Astrocyte (in vitro differentiated cells and primary cell): Measurements from ENCODE around the gene SCAMP3. TPM values are rescaled to one million over a fixed set of nuclear protein-coding genes. Genes with fewer than 3 reads are reported as not detected.
"Not testable (repeated sequence)": the region's sequence is repeated elsewhere in the genome, so short reads cannot be mapped to it uniquely, and the experiment has no call there.

Experiments
- DNase-seq: peaks from one replicate; pipeline ENCODE4 v3.0.0-alpha.2; 2010; ENCODE audit warnings: low read depth
- FAIRE-seq: peaks from 2 replicates; lab custom pipeline; 2011; peaks lifted over from hg19 to GRCh38; lab: Jason Lieb, UNC
- H2AFZ ChIP-seq: 2 replicates; pipeline ENCODE4 v1.6.0; 2012; ENCODE audit warnings: low read depth, low read length, inconsistent platforms
- H3K27ac ChIP-seq: 2 replicates; pipeline ENCODE4 v1.5.1; 2011; ENCODE audit warnings: low read depth, low read length, inconsistent platforms
- H3K27me3 ChIP-seq: 2 replicates; pipeline ENCODE4 v1.6.0; 2011; ENCODE audit warnings: low read length, inconsistent platforms; ENCODE audit not compliant: insufficient read depth
- H3K36me3 ChIP-seq: 2 replicates; pipeline ENCODE4 v1.5.1; 2011; ENCODE audit warnings: low read length, inconsistent platforms; ENCODE audit not compliant: insufficient read depth
- H3K4me1 ChIP-seq: 2 replicates; pipeline ENCODE4 v1.5.1; 2011; ENCODE audit warnings: low read length, inconsistent platforms; ENCODE audit not compliant: insufficient read depth
- H3K4me2 ChIP-seq: 2 replicates; pipeline ENCODE4 v1.6.0; 2012; ENCODE audit warnings: low read length, inconsistent platforms
- H3K4me3 ChIP-seq: 2 replicates; pipeline ENCODE4 v1.5.1; 2011; ENCODE audit warnings: low read depth, mild to moderate bottlenecking, low read length, inconsistent platforms; ENCODE audit not compliant: insufficient read depth
- H3K79me2 ChIP-seq: 2 replicates; pipeline ENCODE4 v1.6.0; 2012; ENCODE audit warnings: mild to moderate bottlenecking, low read length, inconsistent platforms; ENCODE audit not compliant: insufficient read depth
- H3K9ac ChIP-seq: 2 replicates; pipeline ENCODE4 v1.6.0; 2012; ENCODE audit warnings: mild to moderate bottlenecking, low read length, inconsistent platforms
- H3K9me3 ChIP-seq: 2 replicates; pipeline ENCODE4 v1.5.1; 2012; ENCODE audit warnings: low read depth, mild to moderate bottlenecking, low read length, inconsistent platforms; ENCODE audit not compliant: insufficient read depth
- H4K20me1 ChIP-seq: 2 replicates; pipeline ENCODE4 v1.6.0; 2012; ENCODE audit warnings: low read length, inconsistent platforms; ENCODE audit not compliant: insufficient read depth
- H3K27ac Mint-ChIP-seq: one replicate; pipeline ENCODE4 v1.8.0; 2021; ENCODE audit warnings: mild to moderate bottlenecking, mixed read lengths; ENCODE audit not compliant: unreplicated experiment
- H3K27me3 Mint-ChIP-seq: one replicate; pipeline ENCODE4 v1.8.0; 2021; ENCODE audit warnings: low read depth, mixed read lengths; ENCODE audit not compliant: unreplicated experiment
- H3K36me3 Mint-ChIP-seq: one replicate; pipeline ENCODE4 v1.8.0; 2021; ENCODE audit warnings: low read depth, mixed read lengths; ENCODE audit not compliant: unreplicated experiment
- H3K4me1 Mint-ChIP-seq: one replicate; pipeline ENCODE4 v1.8.0; 2021; ENCODE audit warnings: low read depth, mixed read lengths; ENCODE audit not compliant: unreplicated experiment
- H3K4me3 Mint-ChIP-seq: one replicate; pipeline ENCODE4 v1.8.0; 2021; ENCODE audit warnings: mild to moderate bottlenecking, moderate library complexity, mixed read lengths; ENCODE audit not compliant: unreplicated experiment
- H3K9me3 Mint-ChIP-seq: one replicate; pipeline ENCODE4 v1.8.0; 2021; ENCODE audit warnings: mild to moderate bottlenecking, mixed read lengths; ENCODE audit not compliant: unreplicated experiment
- EZH2 ChIP-seq: IDR thresholded peaks from 2 replicates; pipeline ENCODE4 v1.6.1; 2012; ENCODE audit warnings: mild to moderate bottlenecking, low read length, inconsistent platforms; ENCODE audit not compliant: insufficient read depth
- total RNA-seq: library from RNA; stranded (reverse); gene quantifications from 2 replicates; pipeline ENCODE4 v1.2.1, GENCODE V29; 2021
- TF ChIP-seq, protein P1 (sequence below): IDR thresholded peaks from 2 replicates; pipeline ENCODE4 v1.5.1; 2011; ENCODE audit warnings: low read depth, mild to moderate bottlenecking, inconsistent platforms, low read length, moderate library complexity; ENCODE audit not compliant: insufficient read depth

SCAMP3 gene
- total RNA-seq, 1 donor from 2014 or later: 68.9 TPM

DNA sequence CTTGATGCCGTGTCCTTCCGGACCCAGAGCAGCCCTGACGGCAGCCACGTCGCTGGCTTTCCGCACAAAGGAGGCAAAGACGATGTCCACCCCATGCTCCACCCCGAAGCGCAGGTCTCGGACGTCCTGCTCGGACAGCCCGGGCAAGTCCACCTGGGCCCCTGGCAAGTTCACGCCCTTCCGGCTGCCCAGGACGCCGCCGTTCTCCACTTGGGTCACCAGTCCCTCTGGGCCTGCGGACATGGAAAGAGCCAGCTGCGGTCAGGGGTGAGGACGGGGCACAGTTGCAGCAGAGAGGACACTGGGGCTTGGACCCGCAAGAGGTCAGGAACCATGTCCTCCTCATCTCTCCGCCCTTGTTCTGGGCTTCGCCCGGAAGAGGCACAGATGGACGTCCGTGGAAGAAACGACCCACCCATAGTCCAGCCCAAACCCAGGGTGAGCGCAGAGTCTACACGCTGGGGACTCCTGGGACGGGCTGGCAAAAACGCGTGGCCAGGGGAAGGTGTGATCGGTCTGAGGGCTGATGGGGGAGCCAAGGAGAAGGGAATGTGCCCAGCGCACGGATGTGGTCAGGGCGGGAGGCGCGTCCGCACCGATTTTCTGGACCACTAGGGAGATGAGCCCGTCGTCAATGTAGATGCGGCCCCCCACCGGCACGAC is 32.5 kb upstream of the SCAMP3 start:
- FAIRE-seq: no peak
- no peaks in the 10 kb centered on the region for H3K36me3 ChIP-seq
- TF ChIP-seq, protein P1, sequence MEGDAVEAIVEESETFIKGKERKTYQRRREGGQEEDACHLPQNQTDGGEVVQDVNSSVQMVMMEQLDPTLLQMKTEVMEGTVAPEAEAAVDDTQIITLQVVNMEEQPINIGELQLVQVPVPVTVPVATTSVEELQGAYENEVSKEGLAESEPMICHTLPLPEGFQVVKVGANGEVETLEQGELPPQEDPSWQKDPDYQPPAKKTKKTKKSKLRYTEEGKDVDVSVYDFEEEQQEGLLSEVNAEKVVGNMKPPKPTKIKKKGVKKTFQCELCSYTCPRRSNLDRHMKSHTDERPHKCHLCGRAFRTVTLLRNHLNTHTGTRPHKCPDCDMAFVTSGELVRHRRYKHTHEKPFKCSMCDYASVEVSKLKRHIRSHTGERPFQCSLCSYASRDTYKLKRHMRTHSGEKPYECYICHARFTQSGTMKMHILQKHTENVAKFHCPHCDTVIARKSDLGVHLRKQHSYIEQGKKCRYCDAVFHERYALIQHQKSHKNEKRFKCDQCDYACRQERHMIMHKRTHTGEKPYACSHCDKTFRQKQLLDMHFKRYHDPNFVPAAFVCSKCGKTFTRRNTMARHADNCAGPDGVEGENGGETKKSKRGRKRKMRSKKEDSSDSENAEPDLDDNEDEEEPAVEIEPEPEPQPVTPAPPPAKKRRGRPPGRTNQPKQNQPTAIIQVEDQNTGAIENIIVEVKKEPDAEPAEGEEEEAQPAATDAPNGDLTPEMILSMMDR: no peak
- no peak for TF ChIP-seq EZH2
- Mint-ChIP-seq H3K9me3 (peaks cover 3% of the 10 kb centered on the region), H3K36me3 (peaks cover 7% of the 10 kb centered on the region), H3K4me1 (no peaks in the 10 kb centered on the region), H3K27me3 (peaks cover 63% of the 10 kb centered on the region), H3K27ac (no peak overlapping the region), H3K4me3 (peak overlapping the region; percentile 3)
- no peaks in the 10 kb centered on the region for H4K20me1 ChIP-seq
- peak overlapping the region; percentile 52 for H2AFZ ChIP-seq
- DNase-seq: no peak
- H3K4me2 ChIP-seq: peak overlapping the region; percentile 66
- no peaks in the 10 kb centered on the region for H3K4me1 ChIP-seq
- peaks cover 3% of the 10 kb centered on the region for H3K9me3 ChIP-seq
- H3K79me2 ChIP-seq: no peaks in the 10 kb centered on the region
- H3K9ac ChIP-seq: no peak overlapping the region
- H3K4me3 ChIP-seq: no peak overlapping the region
- H3K27ac ChIP-seq: no peak overlapping the region
- H3K27me3 ChIP-seq: peaks cover 37% of the 10 kb centered on the region

DNA sequence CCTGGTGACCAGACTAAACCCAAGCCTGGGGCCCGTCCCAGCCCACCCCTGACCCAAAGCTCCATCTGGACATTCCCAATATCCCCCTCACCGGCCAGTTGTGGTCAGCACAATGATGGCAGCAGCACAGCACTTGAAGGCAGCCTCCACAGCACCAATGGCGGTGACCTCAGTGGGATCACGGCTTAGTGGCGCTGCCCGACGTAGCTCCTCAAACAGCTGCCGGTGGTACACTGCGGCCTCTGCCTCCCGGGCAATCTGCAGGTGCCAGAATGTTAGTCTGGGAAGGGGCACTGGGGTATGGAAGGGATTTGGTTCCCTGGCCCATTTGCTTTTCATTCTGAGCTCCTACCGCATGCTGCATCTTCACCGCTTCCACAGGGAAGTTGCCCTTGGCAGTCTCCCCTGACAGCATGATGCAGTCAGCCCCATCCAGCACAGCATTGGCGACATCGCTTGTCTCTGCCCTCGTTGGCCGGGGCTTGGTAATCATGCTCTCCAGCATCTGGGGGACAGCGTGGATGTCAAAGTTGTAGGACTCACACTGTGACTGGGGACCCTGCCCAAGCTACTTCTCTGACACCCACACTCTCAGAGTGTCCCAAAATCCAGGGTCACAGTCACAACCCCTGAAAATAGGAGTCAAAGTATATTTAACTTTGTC is 31.1 kb upstream of the SCAMP3 start:
- Histone ChIP-seq H3K9me3 (peaks cover 3% of the 10 kb centered on the region), H3K27me3 (peaks cover 37% of the 10 kb centered on the region), H2AFZ (no peak overlapping the region), H3K4me2 (no peak overlapping the region), H3K79me2 (no peaks in the 10 kb centered on the region), H3K27ac (no peak overlapping the region), H3K9ac (no peak overlapping the region), H3K4me1 (no peaks in the 10 kb centered on the region), H4K20me1 (no peaks in the 10 kb centered on the region), H3K36me3 (no peaks in the 10 kb centered on the region), H3K4me3 (no peak overlapping the region)
- Mint-ChIP-seq H3K4me3 (peak overlapping the region; percentile 60), H3K4me1 (no peaks in the 10 kb centered on the region), H3K27ac (no peak overlapping the region), H3K9me3 (peaks cover 3% of the 10 kb centered on the region), H3K36me3 (peaks cover 7% of the 10 kb centered on the region), H3K27me3 (peaks cover 66% of the 10 kb centered on the region)
- no peak for DNase-seq
- TF ChIP-seq, protein P1: no peak
- no peak for TF ChIP-seq EZH2
- no peak for FAIRE-seq

DNA sequence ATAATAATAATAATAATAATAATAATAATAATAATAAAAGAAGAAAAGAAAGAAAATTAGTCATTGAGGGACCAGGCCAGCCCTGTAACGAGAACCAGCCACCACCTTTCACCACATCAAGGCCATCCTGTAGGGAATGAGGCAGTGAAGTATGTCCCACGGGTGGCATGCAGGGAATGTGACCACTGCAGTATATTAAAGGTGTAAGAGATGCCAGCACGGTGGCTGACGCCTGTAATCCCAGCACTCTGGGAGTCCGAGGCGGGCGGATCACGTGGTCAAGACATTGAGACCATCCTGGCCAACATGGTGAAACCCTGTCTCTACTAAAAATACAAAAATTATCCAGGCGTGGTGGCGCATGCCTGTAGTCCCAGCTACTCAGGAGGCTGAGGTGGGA is 28.8 kb upstream of the SCAMP3 start:
- H3K4me2 ChIP-seq, DNase-seq, H3K4me3 ChIP-seq, H3K9ac ChIP-seq, H4K20me1 ChIP-seq, H3K79me2 ChIP-seq, H3K4me1 ChIP-seq, H3K9me3 ChIP-seq, H3K27ac Mint-ChIP-seq, FAIRE-seq, H3K36me3 ChIP-seq, H3K9me3 Mint-ChIP-seq, H3K27ac ChIP-seq, H2AFZ ChIP-seq, H3K4me1 Mint-ChIP-seq, H3K4me3 Mint-ChIP-seq: not testable (repeated sequence)
- H3K27me3 ChIP-seq: peaks cover 26% of the 10 kb centered on the region
- peaks cover 10% of the 10 kb centered on the region for H3K36me3 Mint-ChIP-seq
- H3K27me3 Mint-ChIP-seq: peaks cover 50% of the 10 kb centered on the region
